Thyroid gland (tissue), 4 donors: ENCODE measurements around the gene STAT3.

Source experiments
- CTCF ChIP-seq, 6 experiments: fragments of 200-600 bp in 3 of 6; fragments of 450-650 bp in 3 of 6; sonication (generic) in 3 of 6; IDR thresholded peaks; one replicate each; pipeline ENCODE4 v1.5.1; 2016 to 2019; ENCODE audit warnings: antibody characterized with exemption in 6 of 6, mild to moderate bottlenecking in 2 of 6, inconsistent platforms in 1 of 6, moderate library complexity in 1 of 6
- POLR2A ChIP-seq, 2 donors: fragments of 450-650 bp; IDR thresholded peaks; one replicate each; pipeline ENCODE4 v1.6.1; 2017; ENCODE audit warnings: antibody characterized with exemption in 2 of 2, mild to moderate bottlenecking in 2 of 2, moderate library complexity in 1 of 2

GRCh38 chr17:42410319-42410685, 22.1 kb upstream of the STAT3 start:
- TF ChIP-seq CTCF (IDR thresholded peaks at IDR 0.05) = no peak
- no peak for TF ChIP-seq POLR2A (IDR thresholded peaks at IDR 0.05)
